ENCODE data around the gene HLA-DRB1. TPM values are rescaled to one million over a fixed set of nuclear protein-coding genes. Genes with fewer than 3 reads are reported as not detected.

The HLA-DRB1 gene
- total RNA-seq, 1 experiment from 2014 or later = 1.4 TPM

- TF ChIP-seq, protein P1, sequence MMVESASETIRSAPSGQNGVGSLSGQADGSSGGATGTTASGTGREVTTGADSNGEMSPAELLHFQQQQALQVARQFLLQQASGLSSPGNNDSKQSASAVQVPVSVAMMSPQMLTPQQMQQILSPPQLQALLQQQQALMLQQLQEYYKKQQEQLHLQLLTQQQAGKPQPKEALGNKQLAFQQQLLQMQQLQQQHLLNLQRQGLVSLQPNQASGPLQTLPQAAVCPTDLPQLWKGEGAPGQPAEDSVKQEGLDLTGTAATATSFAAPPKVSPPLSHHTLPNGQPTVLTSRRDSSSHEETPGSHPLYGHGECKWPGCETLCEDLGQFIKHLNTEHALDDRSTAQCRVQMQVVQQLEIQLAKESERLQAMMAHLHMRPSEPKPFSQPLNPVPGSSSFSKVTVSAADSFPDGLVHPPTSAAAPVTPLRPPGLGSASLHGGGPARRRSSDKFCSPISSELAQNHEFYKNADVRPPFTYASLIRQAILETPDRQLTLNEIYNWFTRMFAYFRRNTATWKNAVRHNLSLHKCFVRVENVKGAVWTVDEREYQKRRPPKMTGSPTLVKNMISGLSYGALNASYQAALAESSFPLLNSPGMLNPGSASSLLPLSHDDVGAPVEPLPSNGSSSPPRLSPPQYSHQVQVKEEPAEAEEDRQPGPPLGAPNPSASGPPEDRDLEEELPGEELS (CRISPR knock-in tag; IDR thresholded peaks at IDR 0.05) = no peak
- TF ChIP-seq CDX4 (CRISPR knock-in tag; IDR thresholded peaks at IDR 0.05; ENCODE audit: borderline replicate concordance) (no peak), ETV6 (CRISPR knock-in tag; IDR thresholded peaks at IDR 0.05) (no peak)
Observed at GRCh38 chr6:32622545-32623401, 33.1 kb upstream of the HLA-DRB1 start (continued).

- ATAC-seq = no peak
- Mint-ChIP-seq H3K36me3 (no peaks in the 10 kb centered on the region), H3K9me3 (peaks cover 3% of the 10 kb centered on the region; the same call in 1 of the 2 replicates), H3K4me3 (no peak overlapping the region), H3K4me1 (peaks cover 7% of the 10 kb centered on the region), H3K27ac (no peak overlapping the region), H3K27me3 (ENCODE audit: low read depth) (no peaks in the 10 kb centered on the region; the same call in 1 of the 2 replicates)
- TF ChIP-seq, protein P2, sequence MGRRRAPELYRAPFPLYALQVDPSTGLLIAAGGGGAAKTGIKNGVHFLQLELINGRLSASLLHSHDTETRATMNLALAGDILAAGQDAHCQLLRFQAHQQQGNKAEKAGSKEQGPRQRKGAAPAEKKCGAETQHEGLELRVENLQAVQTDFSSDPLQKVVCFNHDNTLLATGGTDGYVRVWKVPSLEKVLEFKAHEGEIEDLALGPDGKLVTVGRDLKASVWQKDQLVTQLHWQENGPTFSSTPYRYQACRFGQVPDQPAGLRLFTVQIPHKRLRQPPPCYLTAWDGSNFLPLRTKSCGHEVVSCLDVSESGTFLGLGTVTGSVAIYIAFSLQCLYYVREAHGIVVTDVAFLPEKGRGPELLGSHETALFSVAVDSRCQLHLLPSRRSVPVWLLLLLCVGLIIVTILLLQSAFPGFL (CRISPR knock-in tag; IDR thresholded peaks at IDR 0.05; ENCODE audit: borderline replicate concordance) = no peak
- TF ChIP-seq ZNF138 (CRISPR knock-in tag; conservative IDR thresholded peaks at IDR 0.05) (no peak), ETV6 (CRISPR knock-in tag; IDR thresholded peaks at IDR 0.05) (no peak), E2F4 (CRISPR knock-in tag; IDR thresholded peaks at IDR 0.05; ENCODE audit: borderline replicate concordance, low read depth) (no peak), ZMAT4 (CRISPR knock-in tag; IDR thresholded peaks at IDR 0.05) (no peak)
- TF ChIP-seq, protein P3, sequence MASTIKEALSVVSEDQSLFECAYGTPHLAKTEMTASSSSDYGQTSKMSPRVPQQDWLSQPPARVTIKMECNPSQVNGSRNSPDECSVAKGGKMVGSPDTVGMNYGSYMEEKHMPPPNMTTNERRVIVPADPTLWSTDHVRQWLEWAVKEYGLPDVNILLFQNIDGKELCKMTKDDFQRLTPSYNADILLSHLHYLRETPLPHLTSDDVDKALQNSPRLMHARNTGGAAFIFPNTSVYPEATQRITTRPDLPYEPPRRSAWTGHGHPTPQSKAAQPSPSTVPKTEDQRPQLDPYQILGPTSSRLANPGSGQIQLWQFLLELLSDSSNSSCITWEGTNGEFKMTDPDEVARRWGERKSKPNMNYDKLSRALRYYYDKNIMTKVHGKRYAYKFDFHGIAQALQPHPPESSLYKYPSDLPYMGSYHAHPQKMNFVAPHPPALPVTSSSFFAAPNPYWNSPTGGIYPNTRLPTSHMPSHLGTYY (CRISPR knock-in tag; IDR thresholded peaks at IDR 0.05) = no peak
- TF ChIP-seq, protein P4, sequence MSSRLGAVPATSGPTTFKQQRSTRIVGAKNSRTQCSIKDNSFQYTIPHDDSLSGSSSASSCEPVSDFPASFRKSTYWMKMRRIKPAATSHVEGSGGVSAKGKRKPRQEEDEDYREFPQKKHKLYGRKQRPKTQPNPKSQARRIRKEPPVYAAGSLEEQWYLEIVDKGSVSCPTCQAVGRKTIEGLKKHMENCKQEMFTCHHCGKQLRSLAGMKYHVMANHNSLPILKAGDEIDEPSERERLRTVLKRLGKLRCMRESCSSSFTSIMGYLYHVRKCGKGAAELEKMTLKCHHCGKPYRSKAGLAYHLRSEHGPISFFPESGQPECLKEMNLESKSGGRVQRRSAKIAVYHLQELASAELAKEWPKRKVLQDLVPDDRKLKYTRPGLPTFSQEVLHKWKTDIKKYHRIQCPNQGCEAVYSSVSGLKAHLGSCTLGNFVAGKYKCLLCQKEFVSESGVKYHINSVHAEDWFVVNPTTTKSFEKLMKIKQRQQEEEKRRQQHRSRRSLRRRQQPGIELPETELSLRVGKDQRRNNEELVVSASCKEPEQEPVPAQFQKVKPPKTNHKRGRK (CRISPR knock-in tag; IDR thresholded peaks at IDR 0.05; ENCODE audit: borderline replicate concordance) = no peak
- TF ChIP-seq, protein P5, sequence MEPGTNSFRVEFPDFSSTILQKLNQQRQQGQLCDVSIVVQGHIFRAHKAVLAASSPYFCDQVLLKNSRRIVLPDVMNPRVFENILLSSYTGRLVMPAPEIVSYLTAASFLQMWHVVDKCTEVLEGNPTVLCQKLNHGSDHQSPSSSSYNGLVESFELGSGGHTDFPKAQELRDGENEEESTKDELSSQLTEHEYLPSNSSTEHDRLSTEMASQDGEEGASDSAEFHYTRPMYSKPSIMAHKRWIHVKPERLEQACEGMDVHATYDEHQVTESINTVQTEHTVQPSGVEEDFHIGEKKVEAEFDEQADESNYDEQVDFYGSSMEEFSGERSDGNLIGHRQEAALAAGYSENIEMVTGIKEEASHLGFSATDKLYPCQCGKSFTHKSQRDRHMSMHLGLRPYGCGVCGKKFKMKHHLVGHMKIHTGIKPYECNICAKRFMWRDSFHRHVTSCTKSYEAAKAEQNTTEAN (CRISPR knock-in tag; IDR thresholded peaks at IDR 0.05) = no peak
- POLR2A ChIA-PET = no interaction called here
- DNase-seq (ENCODE audit: low spot score) = no peak
- CTCF ChIA-PET = no interaction called here
Observed at GRCh38 chr6:32621372-32621771, 31.7 kb upstream of the HLA-DRB1 start.

GRCh38 chr6:32617751-32618150 is 28.1 kb upstream of the HLA-DRB1 start:
- no peak overlapping the region for H3K4me3 Mint-ChIP-seq
- ATAC-seq (no peak), DNase-seq (ENCODE audit: low spot score) (no peak)
- peaks cover 11% of the 10 kb centered on the region for H3K4me1 Mint-ChIP-seq
- no peaks in the 10 kb centered on the region for H3K36me3 Mint-ChIP-seq
- no peak overlapping the region for H3K27ac Mint-ChIP-seq
- ChIA-PET CTCF (no interaction called here), POLR2A (no interaction called here)
- H3K27me3 Mint-ChIP-seq (ENCODE audit: low read depth) = no peaks in the 10 kb centered on the region; the same call in 1 of the 2 replicates
- H3K9me3 Mint-ChIP-seq = peaks cover 3% of the 10 kb centered on the region; the same call in 1 of the 2 replicates
- TF ChIP-seq TEAD1 (CRISPR knock-in tag; IDR thresholded peaks at IDR 0.05) = no peak
